HG03108 (cell line): ENCODE results near the gene MARK4.

Experiments
- ATAC-seq: cut with Tn5 transposase; IDR thresholded peaks from one replicate; pipeline ENCODE4 v1.9.1; 2021; ENCODE audit warnings: moderate library complexity; ENCODE audit not compliant: unreplicated experiment

Gene MARK4

DNA sequence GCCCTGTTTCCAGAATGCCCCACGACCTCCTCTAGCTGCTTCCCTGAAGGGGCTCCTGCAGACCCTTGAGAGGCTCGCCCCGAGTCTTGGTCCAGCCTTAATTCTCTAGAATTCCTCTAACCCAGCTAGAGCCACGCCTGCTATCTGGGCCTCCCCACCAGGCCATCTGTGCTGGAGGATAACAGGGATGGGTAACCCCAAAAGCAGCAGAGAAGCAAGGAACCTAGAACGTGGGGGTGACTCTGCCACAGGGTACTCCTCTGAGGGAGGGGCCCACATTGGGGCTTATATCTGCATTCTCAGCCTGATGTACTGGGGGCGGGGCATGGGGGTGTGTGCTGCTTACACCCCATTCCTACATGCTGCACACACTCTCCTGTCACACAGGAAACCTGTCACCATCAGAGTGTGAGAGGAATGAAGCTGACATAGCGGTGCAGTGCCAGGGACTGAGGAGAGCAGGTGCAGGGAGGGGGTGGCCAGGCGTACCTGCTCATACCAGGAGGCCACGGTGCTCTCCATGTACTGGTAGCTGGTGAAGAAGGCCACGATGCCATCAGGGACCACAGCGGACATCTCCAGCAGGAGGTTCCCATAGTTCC is 103.3 kb downstream of the MARK4 start:
- ATAC-seq: no peak
